Subcutaneous adipose tissue (tissue), 4 donors: ENCODE results near the gene TSTD1. TPM values are rescaled to one million over a fixed set of nuclear protein-coding genes. Genes with fewer than 3 reads are reported as not detected.

Experiments used
- small RNA-seq: library from RNA; depleted of rRNA; stranded (forward); fragments of <200 nt; gene quantifications from one replicate; pipeline ENCODE3, GENCODE V24; 2016
- total RNA-seq, 4 donors: library from RNA; depleted of rRNA; stranded (reverse); fragments of >200 nt; gene quantifications; one replicate each; pipeline ENCODE4 v1.1.0, GENCODE V29; 2016
- TF ChIP-seq, protein P1 (sequence below): fragments of 450-650 bp; IDR thresholded peaks from one replicate; pipeline ENCODE4 v1.5.1; 2016; ENCODE audit warnings: low read depth, mild to moderate bottlenecking, control low read depth, antibody characterized with exemption, moderate library complexity

TSTD1 gene
- total RNA-seq, 4 donors from 2014 or later = 8.6 to 65.4 (median 43.8) TPM

DNA sequence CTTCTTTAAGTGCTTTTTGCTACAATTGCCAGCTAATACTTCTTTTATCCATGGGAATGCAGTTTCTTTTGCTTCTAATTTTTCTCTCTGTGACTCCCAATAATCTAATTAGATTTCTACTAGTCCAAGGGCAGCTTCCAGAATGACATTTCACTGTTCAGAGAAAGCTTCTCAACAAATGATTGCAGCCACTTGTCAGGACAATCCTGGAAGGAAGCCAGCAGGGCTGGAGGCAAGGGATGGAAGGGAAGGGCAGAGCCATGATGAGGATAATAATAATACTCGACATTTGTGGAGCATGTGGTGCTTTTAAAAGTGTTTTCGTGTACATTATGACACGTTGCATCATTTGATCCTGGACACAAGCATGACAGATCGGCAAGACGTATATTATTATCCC, 37.2 kb downstream of the TSTD1 start:
- TF ChIP-seq, protein P1, sequence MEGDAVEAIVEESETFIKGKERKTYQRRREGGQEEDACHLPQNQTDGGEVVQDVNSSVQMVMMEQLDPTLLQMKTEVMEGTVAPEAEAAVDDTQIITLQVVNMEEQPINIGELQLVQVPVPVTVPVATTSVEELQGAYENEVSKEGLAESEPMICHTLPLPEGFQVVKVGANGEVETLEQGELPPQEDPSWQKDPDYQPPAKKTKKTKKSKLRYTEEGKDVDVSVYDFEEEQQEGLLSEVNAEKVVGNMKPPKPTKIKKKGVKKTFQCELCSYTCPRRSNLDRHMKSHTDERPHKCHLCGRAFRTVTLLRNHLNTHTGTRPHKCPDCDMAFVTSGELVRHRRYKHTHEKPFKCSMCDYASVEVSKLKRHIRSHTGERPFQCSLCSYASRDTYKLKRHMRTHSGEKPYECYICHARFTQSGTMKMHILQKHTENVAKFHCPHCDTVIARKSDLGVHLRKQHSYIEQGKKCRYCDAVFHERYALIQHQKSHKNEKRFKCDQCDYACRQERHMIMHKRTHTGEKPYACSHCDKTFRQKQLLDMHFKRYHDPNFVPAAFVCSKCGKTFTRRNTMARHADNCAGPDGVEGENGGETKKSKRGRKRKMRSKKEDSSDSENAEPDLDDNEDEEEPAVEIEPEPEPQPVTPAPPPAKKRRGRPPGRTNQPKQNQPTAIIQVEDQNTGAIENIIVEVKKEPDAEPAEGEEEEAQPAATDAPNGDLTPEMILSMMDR = no peak

DNA sequence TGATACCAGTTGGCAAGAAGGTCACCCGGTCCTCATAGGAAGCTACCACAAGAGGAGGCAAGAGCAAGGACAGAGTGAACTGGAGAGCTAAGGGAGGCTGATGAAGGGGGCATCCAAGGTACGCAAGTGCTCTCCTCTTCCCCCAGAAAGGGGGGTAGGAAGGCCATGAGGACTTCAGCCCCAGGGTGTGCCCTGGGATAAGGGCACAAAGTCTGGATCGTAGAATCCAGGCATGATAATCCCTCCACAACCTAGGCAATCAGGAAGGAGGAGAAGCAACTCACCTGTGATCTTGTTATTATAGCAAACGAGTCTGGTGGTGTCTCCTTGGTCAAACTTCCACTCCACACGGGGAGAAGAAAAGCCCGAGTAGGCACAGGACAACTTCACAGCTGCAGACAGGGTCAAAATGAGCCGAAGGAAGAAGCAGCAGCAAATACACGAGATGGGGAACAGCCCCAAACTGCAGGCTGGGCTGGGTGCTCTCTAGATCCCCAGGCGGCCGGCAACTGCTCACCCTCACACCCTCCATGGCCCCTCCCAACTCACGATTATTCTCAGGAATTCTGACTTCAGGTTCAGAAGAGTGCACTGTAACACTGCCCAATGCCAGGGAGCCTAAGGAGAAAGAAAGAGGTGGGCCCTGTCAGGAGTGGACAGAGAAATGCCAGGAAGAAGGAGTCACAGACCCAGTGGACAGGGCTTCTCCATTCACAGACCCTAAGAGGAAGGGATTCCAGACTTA, 37.9 kb downstream of the TSTD1 start:
- TF ChIP-seq, protein P1 = no peak

DNA sequence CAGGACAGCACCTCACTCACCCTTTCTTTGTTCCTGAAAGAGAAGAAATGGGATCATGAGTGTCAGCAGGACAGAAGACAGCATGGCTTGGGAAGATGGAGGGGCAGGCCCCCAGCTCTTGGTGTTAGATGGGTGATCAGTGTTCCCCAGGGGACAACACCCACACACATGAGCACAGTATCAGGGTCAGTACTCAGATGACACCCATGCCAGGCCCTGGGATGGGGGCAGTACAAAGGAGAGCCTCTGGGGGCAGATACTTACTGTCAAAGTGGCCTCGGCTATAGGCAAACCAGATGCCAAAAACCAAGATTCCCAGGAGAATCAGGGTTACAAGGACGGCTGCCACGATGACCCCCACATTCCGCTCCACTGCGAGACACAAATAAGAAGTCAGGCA, 39.4 kb downstream of the TSTD1 start:
- TF ChIP-seq, protein P1 = no peak

DNA sequence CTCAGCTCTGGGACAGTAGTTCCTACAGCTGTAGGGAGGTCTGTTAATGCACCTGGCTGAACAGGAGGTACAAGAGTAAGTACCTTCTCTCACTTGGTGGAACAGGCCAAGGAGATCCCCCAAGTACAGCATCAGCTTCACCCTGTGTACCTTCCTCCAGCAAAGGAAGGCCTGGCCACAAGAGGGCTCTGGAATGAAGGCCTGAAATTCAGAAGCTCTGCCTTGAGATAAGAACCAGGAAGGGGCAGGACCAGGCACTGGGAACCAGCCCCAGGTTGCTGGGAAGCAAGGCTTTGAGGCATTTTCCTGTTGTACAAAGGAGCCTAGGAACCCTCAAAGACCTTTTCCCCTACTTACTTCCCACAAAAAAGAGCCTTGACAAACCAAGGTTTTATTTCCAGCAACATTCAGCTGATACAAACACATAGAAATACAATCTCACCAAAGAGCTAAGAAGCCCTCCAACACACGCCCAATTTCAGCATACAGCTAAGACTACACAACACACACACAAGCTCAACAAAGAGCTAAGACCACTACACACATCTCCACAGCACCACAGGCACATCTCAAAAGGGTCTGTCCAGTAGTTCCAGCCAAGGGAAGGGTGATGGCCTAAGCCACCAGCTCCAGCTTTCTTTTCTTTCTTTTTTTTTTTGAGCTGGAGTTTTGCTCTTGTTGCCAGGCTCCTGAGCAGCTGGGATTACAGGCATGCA, 41.3 kb downstream of the TSTD1 start:
- TF ChIP-seq, protein P1 = no peak

DNA sequence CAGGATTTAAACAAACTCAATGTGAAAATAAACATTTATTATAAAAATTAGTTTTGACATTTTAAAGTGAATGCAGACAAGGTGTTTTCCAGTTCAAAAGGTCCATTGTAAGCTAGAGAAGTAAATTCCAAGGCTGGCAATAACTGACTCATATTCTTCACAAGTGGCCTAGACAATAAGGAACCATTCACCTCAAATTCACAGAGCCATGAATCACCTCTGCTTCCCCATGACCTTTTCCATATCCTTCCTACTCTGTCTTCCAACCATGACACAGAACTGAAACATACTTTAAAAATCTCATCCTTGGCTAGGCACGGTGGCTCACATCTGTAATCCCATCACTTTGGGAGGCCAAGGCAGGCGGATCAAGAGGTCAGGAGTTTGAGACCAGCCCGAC, 42.6 kb downstream of the TSTD1 start:
- TF ChIP-seq, protein P1 = no peak

DNA sequence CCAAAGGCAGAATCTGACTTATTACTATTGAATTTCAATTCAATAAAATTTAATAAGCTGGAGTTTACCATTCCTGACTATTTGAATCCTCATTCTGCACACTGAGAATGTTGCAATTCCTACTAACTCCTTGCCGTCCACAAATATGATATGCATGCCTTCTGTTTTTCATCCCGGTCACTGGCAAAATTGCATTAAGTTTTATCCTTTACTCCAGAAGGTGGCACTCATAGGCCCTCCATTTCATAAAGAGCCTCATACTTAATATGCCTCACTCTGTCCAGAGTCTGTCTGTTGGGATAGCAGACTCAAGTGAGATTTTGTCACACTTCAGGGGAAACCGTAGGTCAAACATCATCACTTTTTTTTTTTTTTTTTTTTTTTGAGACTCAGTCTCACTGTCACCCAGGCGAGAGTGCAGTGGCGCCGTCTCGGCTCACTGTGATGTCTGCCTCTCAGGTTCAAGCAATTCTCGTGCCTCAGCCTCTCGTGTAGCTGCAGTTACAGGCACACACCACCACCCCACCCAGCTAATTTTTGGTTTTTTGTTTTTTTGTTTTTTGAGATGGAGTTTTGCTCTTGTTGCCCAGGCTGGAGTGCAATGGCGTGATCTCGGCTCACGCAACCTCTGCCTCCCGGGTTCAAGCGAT, 45.1 kb downstream of the TSTD1 start:
- TF ChIP-seq, protein P1 = no peak

Small RNA genes within 50 kb of the gene (small RNA-seq; reads per million reads assigned to genes)
- gene AL591806.2 = not detected

Other genes starting within 250 kb of the TSTD1 start
- 1 to 10 TPM in 2 of 4 donors, under 1 TPM in 1, not detected in 1; 0.22 to 5.1 (median 3.8) TPM for gene LY9, start 242.8 kb downstream of the TSTD1 start, total RNA-seq
- gene CD244, start 176.1 kb downstream of the TSTD1 start, total RNA-seq = 1 to 10 TPM in 1 of 4 donors, under 1 TPM in 1, not detected in 2; 0.88 to 3.2 TPM
- gene ITLN1, start 153.8 kb downstream of the TSTD1 start, total RNA-seq = 100 to 1,000 TPM in 1 of 4 donors, not detected in 3; 145 TPM
- not detected for gene ITLN2, start 84.2 kb downstream of the TSTD1 start, total RNA-seq
- gene F11R, start 17.8 kb downstream of the TSTD1 start, total RNA-seq = 100 to 1,000 TPM in 1 of 4 donors, 10 to 100 TPM in 3; 38.6 to 133 (median 51.5) TPM
- gene USF1, start 7.0 kb upstream of the TSTD1 start, total RNA-seq = 10 to 100 TPM; 40.1 to 81.4 (median 74.9) TPM
- 10 to 100 TPM in 3 of 4 donors, 1 to 10 TPM in 1; 6.0 to 46.9 (median 17.6) TPM for gene ARHGAP30, start 30.9 kb upstream of the TSTD1 start, total RNA-seq
- gene NECTIN4, start 50.6 kb upstream of the TSTD1 start, total RNA-seq = 1 to 10 TPM in 1 of 4 donors, under 1 TPM in 1, not detected in 2; 0.22 to 2.4 TPM
- 1 to 10 TPM in 2 of 4 donors, under 1 TPM in 1, not detected in 1; 0.68 to 4.8 (median 1.7) TPM for gene KLHDC9, start 59.4 kb upstream of the TSTD1 start, total RNA-seq
- gene PFDN2, start 79.1 kb upstream of the TSTD1 start, total RNA-seq = 10 to 100 TPM; 35.0 to 57.1 (median 42.5) TPM
- 10 to 100 TPM; 20.4 to 41.1 (median 35.3) TPM for gene NIT1, start 79.1 kb upstream of the TSTD1 start, total RNA-seq
- gene DEDD, start 93.7 kb upstream of the TSTD1 start, total RNA-seq = 10 to 100 TPM; 25.2 to 36.8 (median 36.4) TPM
- gene UFC1, start 115.0 kb upstream of the TSTD1 start, total RNA-seq = 100 to 1,000 TPM in 1 of 4 donors, 10 to 100 TPM in 3; 41.8 to 109 (median 65.4) TPM
- 10 to 100 TPM in 2 of 4 donors, 1 to 10 TPM in 2; 8.8 to 19.6 (median 11.0) TPM for gene USP21, start 120.5 kb upstream of the TSTD1 start, total RNA-seq
- gene PPOX, start 127.5 kb upstream of the TSTD1 start, total RNA-seq = 10 to 100 TPM in 3 of 4 donors, 1 to 10 TPM in 1; 7.7 to 28.4 (median 17.8) TPM
- 10 to 100 TPM; 11.7 to 25.3 (median 19.8) TPM for gene B4GALT3, start 138.5 kb upstream of the TSTD1 start, total RNA-seq
- gene ADAMTS4, start 160.1 kb upstream of the TSTD1 start, total RNA-seq = 10 to 100 TPM; 16.8 to 79.3 (median 33.9) TPM
- gene NDUFS2, start 163.4 kb upstream of the TSTD1 start, total RNA-seq = 100 to 1,000 TPM in 2 of 4 donors, 10 to 100 TPM in 2; 74.7 to 125 (median 106) TPM
- 100 to 1,000 TPM in 3 of 4 donors, 10 to 100 TPM in 1; 39.6 to 510 (median 152) TPM for gene FCER1G, start 176.3 kb upstream of the TSTD1 start, total RNA-seq
- not detected for gene APOA2, start 184.7 kb upstream of the TSTD1 start, total RNA-seq
- 10 to 100 TPM in 2 of 4 donors, 1 to 10 TPM in 2; 7.5 to 10.6 (median 9.9) TPM for gene TOMM40L, start 187.1 kb upstream of the TSTD1 start, total RNA-seq
- not detected for gene NR1I3, start 199.2 kb upstream of the TSTD1 start, total RNA-seq
- not detected for gene PCP4L1, start 219.8 kb upstream of the TSTD1 start, total RNA-seq